OCI-LY3 (cell line): ENCODE measurements around the gene NLGN2.

Source experiments
- H2AFZ ChIP-seq: fragments of 200-600, 300-600 bp; shearing (Covaris generic); 2 replicates; pipeline ENCODE4 v1.6.0; 2014; ENCODE audit warnings: antibody characterized with exemption, low read depth, low read length
- H3K27ac ChIP-seq: fragments of 200-600, 300-600 bp; sonication (generic); 2 replicates; pipeline ENCODE4 v1.5.1; 2014; ENCODE audit warnings: mild to moderate bottlenecking, low read length, moderate library complexity, mixed read lengths
- H3K27me3 ChIP-seq: fragments of 200-600, 300-600 bp; sonication (generic); 2 replicates; pipeline ENCODE4 v1.6.1; 2014; ENCODE audit warnings: low read depth, low read length, mixed read lengths
- H3K36me3 ChIP-seq: fragments of 200-600, 300-600 bp; sonication (generic); replicated peaks from 2 replicates; pipeline ENCODE3; 2014; ENCODE audit warnings: low read depth, low read length, mixed read lengths
- H3K4me1 ChIP-seq: fragments of 300-600, 200-600 bp; sonication (generic); 2 replicates; pipeline ENCODE4 v1.6.1; 2014; ENCODE audit warnings: low read length, mixed read lengths
- H3K4me2 ChIP-seq: fragments of 200-600, 300-600 bp; sonication (generic); 2 replicates; pipeline ENCODE4 v1.6.1; 2014; ENCODE audit warnings: low read length, mixed read lengths
- H3K4me3 ChIP-seq: fragments of 300-600, 200-600 bp; sonication (generic); 2 replicates; pipeline ENCODE4 v1.5.1; 2014; ENCODE audit warnings: antibody characterized with exemption, mild to moderate bottlenecking, low read length, moderate library complexity
- H3K79me2 ChIP-seq: fragments of 300-600, 200-600 bp; shearing (Covaris generic); 2 replicates; pipeline ENCODE4 v1.6.1; 2014; ENCODE audit warnings: mild to moderate bottlenecking, low read length, mixed read lengths
- H3K9ac ChIP-seq: fragments of 300-600, 200-600 bp; shearing (Covaris generic); 2 replicates; pipeline ENCODE4 v1.6.0; 2014; ENCODE audit warnings: mild to moderate bottlenecking, low read length, moderate library complexity
- H3K9me3 ChIP-seq: fragments of 200-600, 300-600 bp; shearing (Covaris generic); 2 replicates; pipeline ENCODE4 v1.6.1; 2014; ENCODE audit warnings: low read length, mixed read lengths; ENCODE audit not compliant: insufficient read depth
- H4K20me1 ChIP-seq: fragments of 200-600, 300-600 bp; sonication (generic); 2 replicates; pipeline ENCODE4 v1.6.1; 2016; ENCODE audit warnings: low read length, mixed read lengths; ENCODE audit not compliant: insufficient read depth
- CTCF ChIP-seq: fragments of 200-600, 300-600 bp; sonication (generic); IDR thresholded peaks from 2 replicates; pipeline ENCODE4 v1.5.1; 2014; ENCODE audit warnings: antibody characterized with exemption, low read length, low read depth
- EZH2phosphoT487 ChIP-seq: fragments of 200-600 bp; shearing (Covaris generic); IDR thresholded peaks from 2 replicates; pipeline ENCODE4 v1.6.1; 2018; ENCODE audit warnings: antibody characterized with exemption, mixed run types, low read depth

NLGN2 gene

GRCh38 chr17:7380855-7381683 lies 26.6 kb upstream of the NLGN2 start, which contains the start of gene TNK1:
Gene TNK1, plus strand, starts transcription at chr17:7381089. Its CDS starts 1,838 bp downstream, at chr17:7382927.
- Histone ChIP-seq H3K27ac (no peak within 1 kb of the TSS), H3K4me3 (no peak within 1 kb of the TSS), H3K36me3 (no peaks in the 10 kb centered on the region), H3K4me2 (no peak within 1 kb of the TSS), H3K27me3 (no peaks in the 10 kb centered on the region), H4K20me1 (no peaks in the 10 kb centered on the region), H2AFZ (no peak within 1 kb of the TSS), H3K9me3 (0 out of 2 replicates have a peak, but pooled peaks cover 5% of the 10 kb centered on the region), H3K79me2 (no peaks in the 10 kb centered on the region), H3K9ac (no peak within 1 kb of the TSS), H3K4me1 (peaks cover 9% of the 10 kb centered on the region; the same call in 1 of the 2 replicates)
- no peak for TF ChIP-seq CTCF
- TF ChIP-seq EZH2phosphoT487, result no peak

- peaks cover 9% of the 10 kb centered on the region; the same call in 1 of the 2 replicates for H3K4me1 ChIP-seq
- H3K4me2 ChIP-seq, result no peak overlapping the region
- H3K36me3 ChIP-seq, result no peaks in the 10 kb centered on the region
- no peak overlapping the region for H3K27ac ChIP-seq
- H3K9ac ChIP-seq, result no peak overlapping the region
- 0 out of 2 replicates have a peak, but pooled peaks cover 5% of the 10 kb centered on the region for H3K9me3 ChIP-seq
- H3K4me3 ChIP-seq, result no peak overlapping the region
- no peak overlapping the region for H2AFZ ChIP-seq
- TF ChIP-seq EZH2phosphoT487, result no peak
- no peak for TF ChIP-seq CTCF
- no peaks in the 10 kb centered on the region for H3K79me2 ChIP-seq
- H3K27me3 ChIP-seq, result no peaks in the 10 kb centered on the region
- H4K20me1 ChIP-seq, result no peaks in the 10 kb centered on the region
Measured at GRCh38 chr17:7382901-7383300, 24.7 kb upstream of the NLGN2 start.

- Histone ChIP-seq H3K9ac (no peak overlapping the region), H3K4me2 (peak overlapping the region; percentile 77), H3K4me3 (peak overlapping the region; percentile 84)
Measured at GRCh38 chr17:7383371-7383741, 24.3 kb upstream of the NLGN2 start.

More at GRCh38 chr17:7383371-7383741, 24.3 kb upstream of the NLGN2 start:
- Histone ChIP-seq H3K4me1 (peaks cover 9% of the 10 kb centered on the region; the same call in 1 of the 2 replicates), H3K27me3 (no peaks in the 10 kb centered on the region), H3K27ac (no peak overlapping the region), H2AFZ (no peak overlapping the region), H3K79me2 (no peaks in the 10 kb centered on the region), H3K9me3 (0 out of 2 replicates have a peak, but pooled peaks cover 5% of the 10 kb centered on the region), H3K36me3 (no peaks in the 10 kb centered on the region), H4K20me1 (no peaks in the 10 kb centered on the region)
- TF ChIP-seq EZH2phosphoT487 (no peak), CTCF (no peak)
